ENCODE data around the gene PGF.

The PGF gene

DNA sequence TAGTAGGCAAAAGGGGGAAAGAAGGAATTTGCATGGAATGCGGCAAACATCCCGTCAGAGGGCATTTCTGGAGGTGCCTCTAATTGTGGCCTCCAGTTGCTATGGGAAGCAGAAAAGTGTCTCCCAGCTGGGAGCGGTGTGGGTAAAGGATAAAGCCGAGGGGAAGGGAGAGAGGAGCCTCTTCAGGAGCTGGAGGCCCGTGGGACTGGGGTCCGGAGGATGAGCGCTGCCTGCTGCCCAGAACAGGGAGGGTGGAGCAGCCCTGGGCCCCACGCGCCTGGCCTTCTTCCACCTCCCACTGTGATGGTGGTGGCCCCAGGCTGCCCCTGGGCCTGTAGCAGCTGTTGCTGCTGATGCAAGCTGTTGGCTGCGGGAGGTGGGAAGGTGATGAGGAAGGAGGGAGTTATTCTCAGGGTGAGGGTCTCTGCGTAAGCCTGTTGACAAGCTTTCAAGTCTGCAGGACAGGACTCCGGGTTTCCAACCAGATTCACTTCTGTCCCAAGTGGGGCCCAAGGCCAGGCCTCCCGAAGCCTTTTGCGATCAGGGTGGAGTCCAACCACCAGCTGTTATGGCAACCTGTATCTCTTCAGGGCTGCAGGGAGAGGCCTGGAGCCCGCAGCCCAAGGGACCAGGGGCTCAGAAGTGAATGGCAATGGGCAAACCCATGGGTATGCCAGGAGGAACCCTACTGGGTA, 19.1 kb upstream of the PGF start:
- FAIRE-seq = no peak
- DNase-seq (ENCODE audit: insufficient read length, low spot score) = no peak
- TF ChIP-seq POLR2A (IDR thresholded peaks at IDR 0.05; ENCODE audit: low read depth, low read length) = no peak

DNA sequence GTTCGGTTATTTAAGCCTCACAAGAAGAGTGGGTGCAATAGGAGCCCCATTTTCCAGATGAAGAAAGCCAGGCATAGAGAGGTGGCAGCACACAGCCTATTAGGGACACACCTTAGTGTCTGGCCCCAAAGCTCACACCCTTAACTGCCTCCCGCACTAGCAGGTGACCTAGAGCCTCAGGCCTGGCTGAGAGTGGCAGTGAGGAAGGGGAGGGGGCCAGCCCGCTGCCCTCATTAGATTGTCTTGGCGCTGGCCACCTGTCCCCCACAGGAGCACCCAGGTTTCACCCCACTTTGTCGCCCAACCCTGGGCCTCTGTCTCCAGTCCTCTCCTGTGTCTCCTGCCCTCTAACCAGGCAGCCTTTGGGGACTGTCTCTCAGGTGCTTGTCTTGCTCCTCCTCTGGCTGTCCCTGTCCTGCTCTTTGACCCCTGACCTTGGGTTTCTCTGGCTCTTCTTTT, 18.5 kb upstream of the PGF start:
- no peak for TF ChIP-seq POLR2A (IDR thresholded peaks at IDR 0.05; ENCODE audit: low read depth, low read length)

DNA sequence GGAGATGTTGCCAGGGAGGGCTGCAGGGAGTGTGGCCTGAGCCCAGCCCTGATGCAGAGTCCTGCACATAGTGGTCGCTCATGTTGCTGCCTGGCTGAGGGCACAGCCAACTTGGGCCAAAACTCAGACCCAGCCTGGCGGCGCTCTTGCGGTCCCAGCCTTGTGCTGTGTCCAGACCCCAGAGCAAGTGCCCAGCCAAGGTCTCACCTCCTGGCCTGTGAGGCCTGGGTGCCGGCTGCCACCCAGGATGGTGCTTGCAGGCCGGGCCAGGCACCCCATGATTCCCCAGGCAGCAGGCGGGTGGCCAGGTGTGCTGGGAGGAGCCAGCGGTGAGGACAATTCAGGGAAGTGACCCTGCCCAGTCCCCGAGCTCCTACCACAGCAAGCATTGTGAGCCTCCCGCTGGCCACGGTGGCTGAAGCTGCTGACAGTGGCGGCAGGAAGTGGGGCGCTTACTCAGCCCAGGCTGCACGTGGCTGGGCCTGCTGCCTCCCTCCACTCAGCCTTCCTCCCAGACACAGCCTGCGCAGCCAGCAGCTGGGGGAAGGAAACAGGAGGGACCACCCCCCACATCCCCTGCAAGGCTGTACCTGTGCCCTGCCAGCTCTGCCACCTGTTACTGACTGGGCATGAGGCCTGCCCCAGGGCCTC, 17.7 kb upstream of the PGF start:
- TF ChIP-seq POLR2A (IDR thresholded peaks at IDR 0.05; ENCODE audit: low read depth, low read length) = no peak
- FAIRE-seq (no peak), DNase-seq (ENCODE audit: insufficient read length, low spot score) (no peak)

More for the DNA sequence above, 18.5 kb upstream of the PGF start:
- no peak for FAIRE-seq
- no peak for DNase-seq (ENCODE audit: insufficient read length, low spot score)

DNA sequence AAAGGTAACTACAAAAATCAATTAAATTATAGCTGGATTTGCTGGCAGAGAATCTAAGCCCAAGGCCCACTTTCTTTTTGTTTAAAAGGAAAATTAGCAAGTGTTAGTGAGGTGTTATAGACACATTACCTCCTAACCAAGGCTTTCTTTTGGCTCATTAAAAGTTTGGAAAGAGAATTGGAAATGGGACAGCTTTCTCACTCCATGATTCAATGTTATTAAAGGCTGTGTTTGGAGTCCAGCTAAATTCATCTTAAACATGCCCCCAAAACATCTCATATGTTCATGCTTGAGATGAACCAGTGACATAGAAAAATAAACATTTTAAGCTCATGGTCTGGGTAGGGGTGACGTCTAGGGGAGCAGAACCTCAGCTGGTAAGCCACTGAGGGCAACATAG, 13.4 kb upstream of the PGF start:
- no peak for FAIRE-seq
- TF ChIP-seq POLR2A (IDR thresholded peaks at IDR 0.05; ENCODE audit: low read depth, low read length) = no peak
- DNase-seq (ENCODE audit: insufficient read length, low spot score) = no peak

DNA sequence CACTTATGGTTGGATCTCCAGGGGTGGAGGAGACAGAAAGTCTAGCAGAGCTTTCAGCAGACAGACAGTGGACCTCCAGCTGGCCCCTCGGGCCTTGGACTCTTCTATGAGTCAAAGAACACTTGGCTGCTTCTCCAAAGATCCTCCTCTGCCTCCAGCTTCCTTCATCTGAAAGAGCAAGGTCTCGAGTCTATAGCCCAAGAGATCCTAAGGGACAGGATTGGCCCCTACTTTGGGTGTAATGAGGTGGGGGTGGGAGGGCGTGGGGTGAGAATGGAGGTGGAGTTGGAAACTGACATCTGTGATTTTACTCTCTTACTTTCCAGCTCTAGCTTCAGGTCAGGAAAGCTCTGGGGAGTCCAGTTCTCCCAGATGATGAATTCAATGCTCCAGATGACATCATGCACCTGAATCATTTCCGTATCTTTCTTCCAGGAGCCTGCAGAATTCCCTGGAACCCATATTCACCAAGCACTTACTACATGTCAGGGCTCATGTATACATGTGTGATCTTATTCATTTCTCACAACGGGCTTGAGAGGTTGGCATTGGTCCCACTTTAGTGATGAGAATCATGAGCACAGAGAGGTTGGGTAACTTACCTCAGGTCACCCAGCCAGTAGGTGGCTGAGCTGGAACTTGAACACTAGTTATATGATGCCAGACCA, 10.2 kb upstream of the PGF start:
- no peak for DNase-seq (ENCODE audit: insufficient read length, low spot score)
- TF ChIP-seq POLR2A (IDR thresholded peaks at IDR 0.05; ENCODE audit: low read depth, low read length) = no peak
- FAIRE-seq = no peak

DNA sequence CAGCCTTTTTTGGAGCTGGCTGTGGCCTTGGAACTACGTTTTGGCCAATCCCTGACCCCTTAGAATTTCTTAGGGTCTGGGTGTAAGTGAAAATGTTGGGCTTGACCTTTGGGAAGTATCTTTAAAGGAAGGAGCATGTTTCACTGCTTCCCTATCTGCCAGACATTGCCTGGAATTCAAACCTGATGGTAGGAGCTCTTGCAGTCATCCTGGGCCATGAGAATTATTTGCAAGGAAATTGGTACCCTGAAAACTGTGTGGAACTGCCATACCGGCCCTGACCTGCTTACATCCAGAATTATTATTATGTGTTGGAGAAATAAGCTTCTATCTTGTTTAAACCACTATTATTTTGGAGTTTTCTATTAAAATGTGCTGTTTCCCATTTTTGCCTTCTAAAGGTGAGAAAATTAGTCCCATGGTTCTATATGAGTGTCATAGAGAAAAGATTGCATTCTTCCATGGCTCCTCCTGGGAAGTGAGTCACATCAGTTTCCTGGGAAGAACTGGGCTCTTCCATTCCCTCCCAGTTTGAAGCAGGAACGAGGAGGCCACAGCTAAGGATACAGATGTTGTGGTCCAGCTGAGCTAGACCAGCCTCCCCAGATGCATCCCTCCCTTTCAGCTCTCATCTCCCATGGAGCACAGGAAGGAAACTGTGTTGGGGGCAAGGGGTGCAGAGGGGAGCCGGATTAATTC, 9.5 kb upstream of the PGF start:
- DNase-seq (ENCODE audit: insufficient read length, low spot score) (peak; percentile 61), FAIRE-seq (no peak)
- TF ChIP-seq POLR2A (IDR thresholded peaks at IDR 0.05; ENCODE audit: low read depth, low read length) = no peak

GRCh38 chr14:74963705-74964271, 8.4 kb upstream of the PGF start:
- no peak for DNase-seq (ENCODE audit: insufficient read length, low spot score)
- FAIRE-seq = no peak
- TF ChIP-seq POLR2A (IDR thresholded peaks at IDR 0.05; ENCODE audit: low read depth, low read length) = no peak

GRCh38 chr14:74963178-74963704, 7.8 kb upstream of the PGF start:
- TF ChIP-seq POLR2A (IDR thresholded peaks at IDR 0.05; ENCODE audit: low read depth, low read length) = no peak
- DNase-seq (ENCODE audit: insufficient read length, low spot score) = no peak
- no peak for FAIRE-seq

DNA sequence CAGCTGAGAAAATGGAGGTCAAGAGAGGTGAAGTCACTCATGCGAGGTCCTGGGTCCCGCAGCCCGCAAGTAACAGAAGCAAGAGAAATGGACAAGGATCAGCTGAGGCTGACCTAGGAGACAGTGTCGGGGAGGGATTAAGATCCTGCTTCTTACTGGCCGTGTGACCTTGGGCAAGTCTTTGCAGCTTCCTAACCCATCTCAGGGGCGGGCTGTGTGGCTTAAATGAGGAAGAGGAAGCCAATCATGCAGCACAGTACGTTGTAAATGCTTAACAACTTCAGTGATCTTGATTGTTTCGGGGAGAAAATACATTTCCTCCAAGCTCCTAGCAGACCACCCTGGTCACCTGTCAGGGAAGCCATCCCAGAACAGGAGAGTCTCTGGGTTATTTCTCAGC, 7.1 kb upstream of the PGF start:
- no peak for DNase-seq (ENCODE audit: insufficient read length, low spot score)
- TF ChIP-seq POLR2A (IDR thresholded peaks at IDR 0.05; ENCODE audit: low read depth, low read length) = no peak
- FAIRE-seq = no peak

DNA sequence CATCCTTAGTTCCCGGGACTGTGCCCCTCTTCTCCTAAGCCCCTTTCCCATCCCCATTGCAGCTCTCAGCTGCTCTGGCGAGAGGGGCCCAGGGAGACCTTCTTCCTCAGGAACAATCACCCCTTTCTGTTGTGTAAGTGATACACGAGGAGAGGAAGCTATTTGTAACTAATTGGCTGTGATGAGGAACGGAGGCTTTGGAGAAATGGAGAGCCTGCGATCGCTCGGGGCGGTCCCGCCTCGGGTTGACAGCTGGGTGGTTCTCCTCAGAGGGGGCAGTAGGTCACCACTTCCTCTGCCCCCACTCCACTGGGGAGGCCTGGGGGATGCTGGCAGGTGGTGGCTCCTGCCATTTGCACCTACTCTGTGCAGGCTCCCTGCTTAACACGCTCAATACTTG, 6.6 kb upstream of the PGF start:
- FAIRE-seq (no peak), DNase-seq (ENCODE audit: insufficient read length, low spot score) (no peak)
- TF ChIP-seq POLR2A (IDR thresholded peaks at IDR 0.05; ENCODE audit: low read depth, low read length) = no peak

GRCh38 chr14:74961238-74961911, 6.0 kb upstream of the PGF start:
- FAIRE-seq = no peak
- TF ChIP-seq POLR2A (IDR thresholded peaks at IDR 0.05; ENCODE audit: low read depth, low read length) = no peak
- DNase-seq (ENCODE audit: insufficient read length, low spot score) = no peak

- TF ChIP-seq POLR2A (IDR thresholded peaks at IDR 0.05; ENCODE audit: low read depth, low read length) = no peak
- FAIRE-seq = no peak
- DNase-seq (ENCODE audit: insufficient read length, low spot score) = no peak
These were observed 5.3 kb upstream of the PGF start for GRCh38 chr14:74960736-74961135.

GRCh38 chr14:74959596-74960180, 4.3 kb upstream of the PGF start:
- TF ChIP-seq POLR2A (IDR thresholded peaks at IDR 0.05; ENCODE audit: low read depth, low read length) = no peak
- FAIRE-seq (no peak), DNase-seq (ENCODE audit: insufficient read length, low spot score) (no peak)
